Kidney (tissue), 14 donors: ENCODE data around the gene HRH1. TPM values are rescaled to one million over a fixed set of nuclear protein-coding genes. Genes with fewer than 3 reads are reported as not detected.

Source experiments
- DNase-seq, 5 donors: peaks; one replicate each; pipeline ENCODE4 v3.0.0-alpha.2; 2013 to 2020
- FAIRE-seq: peaks from 2 replicates; lab custom pipeline; 2012; peaks lifted over from hg19 to GRCh38; lab: Jason Lieb, UNC
- H3K27ac ChIP-seq, 2 donors: one replicate each; pipeline ENCODE4 v1.7.0; 2013; ENCODE audit warnings: low read depth in 2 of 2, low read length in 2 of 2, inconsistent platforms in 1 of 2
- H3K27me3 ChIP-seq: one replicate; pipeline ENCODE4 v1.7.1; 2013; ENCODE audit warnings: low read length, inconsistent platforms; ENCODE audit not compliant: control insufficient read depth, insufficient read depth
- H3K36me3 ChIP-seq, 3 donors: one replicate each; pipeline versions ENCODE4 v1.7.0 to v1.7.1; 2013; ENCODE audit warnings: low read length in 3 of 3, control low read depth in 1 of 3, inconsistent platforms in 1 of 3; ENCODE audit not compliant: insufficient read depth in 3 of 3, control insufficient read depth in 2 of 3
- H3K4me1 ChIP-seq, 3 donors: one replicate each; pipeline versions ENCODE4 v1.7.0 to v1.7.1; 2013; ENCODE audit warnings: low read length in 3 of 3, inconsistent platforms in 1 of 3, low read depth in 1 of 3; ENCODE audit not compliant: control insufficient read depth in 2 of 3, insufficient read depth in 2 of 3
- H3K4me3 ChIP-seq, 3 donors: one replicate each; pipeline versions ENCODE4 v1.7.0 to v1.8.1; 2013; ENCODE audit warnings: low read length in 3 of 3, control low read depth in 1 of 3, inconsistent platforms in 1 of 3
- H3K9ac ChIP-seq, 3 donors: one replicate each; pipeline versions ENCODE4 v1.7.0 to v1.7.1; 2013; ENCODE audit warnings: low read length in 3 of 3, control low read depth in 1 of 3, inconsistent platforms in 1 of 3
- H3K9me3 ChIP-seq, 3 donors: one replicate each; pipeline versions ENCODE4 v1.7.0 to v1.7.1; 2013; ENCODE audit warnings: low read length in 3 of 3, control low read depth in 1 of 3, inconsistent platforms in 1 of 3; ENCODE audit not compliant: control insufficient read depth in 2 of 3, insufficient read depth in 1 of 3
- CTCF ChIP-seq: IDR thresholded peaks from 3 replicates; pipeline ENCODE4 v1.5.1; 2012; ENCODE audit warnings: mild to moderate bottlenecking, moderate library complexity, borderline replicate concordance; ENCODE audit not compliant: insufficient read depth; ENCODE audit errors: extremely low read depth
- intact Hi-C: fragments of 100-400 bp; cut with DNase I; formaldehyde crosslinking; loops from one replicate; pipeline ENCODE4 v1.11.1; 2022
- polyA plus RNA-seq: library from polyadenylated mRNA; stranded (reverse); fragments of 350-450 nt; fragmentation: Illumina TruSeq; extraction: RNeasy Lipid Tissue Mini Kit (QIAGEN cat#74804); gene quantifications from one replicate; pipeline ENCODE4 v1.2.3, GENCODE V29; 2014; ENCODE audit warnings: low read depth, low replicate concordance; ENCODE audit not compliant: insufficient read depth
- total RNA-seq: library from RNA; stranded (reverse); fragmentation: NEBNext Ultra II Directional; extraction: Animal tissue kit (Norgen Biotek cat#: 25700); gene quantifications from one replicate; pipeline ENCODE4 v1.2.1, GENCODE V29; 2021
- donor health status: control.
- donor health status: control.
- donor health status: control.
- donor health status: control.
- donor health status: control.
- donor health status: DM: yes; HTN: yes; CAD: no.
- donor health status: Normal renal cell carcinoma (clear cell type).

Gene HRH1
- total and polyA plus RNA-seq, 2 donors from 2014 or later, result 1.9 to 32.3 TPM

GRCh38 chr3:11228041-11228440, 73.7 kb downstream of the HRH1 start:
- DNase-seq, result no peak
- no peaks in the 10 kb centered on the region for H3K36me3 ChIP-seq
- no peak overlapping the region for H3K9ac ChIP-seq
- H3K27ac ChIP-seq, result no peak overlapping the region
- no peaks in the 10 kb centered on the region for H3K9me3 ChIP-seq
- no peaks in the 10 kb centered on the region for H3K4me1 ChIP-seq
- FAIRE-seq, result no peak
- no peak overlapping the region for H3K4me3 ChIP-seq
- no peaks in the 10 kb centered on the region for H3K27me3 ChIP-seq
- no peak for TF ChIP-seq CTCF
- intact Hi-C loops, result no loop called here

- H3K27me3 ChIP-seq, result no peaks in the 10 kb centered on the region
- no peak for DNase-seq
- no peak overlapping the region for H3K4me3 ChIP-seq
- H3K36me3 ChIP-seq, result no peaks in the 10 kb centered on the region
- intact Hi-C loops, result no loop called here
- TF ChIP-seq CTCF, result no peak
- H3K9me3 ChIP-seq, result no peaks in the 10 kb centered on the region
- no peak overlapping the region for H3K27ac ChIP-seq
- no peaks in the 10 kb centered on the region for H3K4me1 ChIP-seq
- no peak overlapping the region for H3K9ac ChIP-seq
- no peak for FAIRE-seq
These were observed 75.8 kb downstream of the HRH1 start for GRCh38 chr3:11230125-11230524.

- TF ChIP-seq CTCF, result no peak
- Histone ChIP-seq H3K4me1 (no peaks in the 10 kb centered on the region), H3K27me3 (no peaks in the 10 kb centered on the region), H3K36me3 (no peaks in the 10 kb centered on the region), H3K9me3 (no peaks in the 10 kb centered on the region), H3K4me3 (no peak overlapping the region), H3K9ac (no peak overlapping the region), H3K27ac (no peak overlapping the region)
- intact Hi-C loops, result no loop called here
- no peak for FAIRE-seq
- no peak for DNase-seq
These were observed 76.5 kb downstream of the HRH1 start for GRCh38 chr3:11230832-11231231.

- no peaks in the 10 kb centered on the region for H3K27me3 ChIP-seq
These were observed 81.1 kb downstream of the HRH1 start for GRCh38 chr3:11235385-11235784.

More at GRCh38 chr3:11235385-11235784, 81.1 kb downstream of the HRH1 start:
- Histone ChIP-seq H3K36me3 (no peaks in the 10 kb centered on the region), H3K4me3 (no peak overlapping the region), H3K27ac (no peak overlapping the region), H3K4me1 (no peaks in the 10 kb centered on the region), H3K9ac (no peak overlapping the region), H3K9me3 (no peaks in the 10 kb centered on the region)
- TF ChIP-seq CTCF, result no peak
- no peak for FAIRE-seq
- no peak for DNase-seq
- intact Hi-C loops, result no loop called here
